MCF 10A (cell line): ENCODE measurements around the gene AQR. TPM values are rescaled to one million over a fixed set of nuclear protein-coding genes. Genes with fewer than 3 reads are reported as not detected.
"Not testable (repeated sequence)": the region's sequence is repeated elsewhere in the genome, so short reads cannot be mapped to it uniquely, and the experiment has no call there.

Experiments used
- BruUV-seq: library from RNA; stranded (reverse); fragments of 400-500 nt; replicated peaks from 2 replicates; lab custom pipeline; 2021; lab: Mats Ljungman, UMichigan
- CTCF ChIA-PET: fragments of 300-600 bp; sonication (Branson Sonifier 250); formaldehyde crosslinking; extraction: SDS; loops from one replicate; lab custom pipeline; 2021; ENCODE audit warnings: antibody characterized with exemption, inconsistent platforms; lab: Yijun Ruan, JAX
- POLR2A ChIA-PET: fragments of 300-600, 350-650 bp; sonication (Branson Sonifier 250); formaldehyde crosslinking; extraction: SDS; loops from one replicate; lab custom pipeline; 2020; ENCODE audit warnings: antibody characterized with exemption, inconsistent platforms; lab: Yijun Ruan, JAX
- DNase-seq: peaks from one replicate; pipeline ENCODE4 v3.0.0-alpha.2; 2018; ENCODE audit not compliant: unreplicated experiment
- H3K27ac Mint-ChIP-seq: one replicate; pipeline ENCODE4 v1.8.0; 2022; ENCODE audit warnings: mild to moderate bottlenecking, low read depth, mixed read lengths; ENCODE audit not compliant: unreplicated experiment
- H3K27me3 Mint-ChIP-seq: one replicate; pipeline ENCODE4 v1.8.0; 2022; ENCODE audit warnings: mixed read lengths; ENCODE audit not compliant: insufficient read depth, unreplicated experiment
- H3K36me3 Mint-ChIP-seq: one replicate; pipeline ENCODE4 v1.8.0; 2022; ENCODE audit warnings: mild to moderate bottlenecking, moderate library complexity, mixed read lengths; ENCODE audit not compliant: insufficient read depth, unreplicated experiment
- H3K4me1 Mint-ChIP-seq: one replicate; pipeline ENCODE4 v1.8.0; 2022; ENCODE audit warnings: mixed read lengths; ENCODE audit not compliant: insufficient read depth, unreplicated experiment
- H3K4me3 Mint-ChIP-seq: one replicate; pipeline ENCODE4 v1.8.0; 2022; ENCODE audit warnings: mild to moderate bottlenecking, moderate library complexity, mixed read lengths; ENCODE audit not compliant: unreplicated experiment
- H3K9me3 Mint-ChIP-seq: one replicate; pipeline ENCODE4 v1.8.0; 2022; ENCODE audit warnings: mixed read lengths; ENCODE audit not compliant: unreplicated experiment
- CTCF ChIP-seq: fragments of 200-600 bp; IDR thresholded peaks from one replicate; pipeline ENCODE4 v1.8.0; 2022; ENCODE audit warnings: antibody characterized with exemption, mild to moderate bottlenecking; ENCODE audit not compliant: unreplicated experiment
- intact Hi-C: fragments of 100-400 bp; cut with micrococcal nuclease; formaldehyde crosslinking; loops from 2 replicates; pipeline ENCODE4 v1.14.1; 2022
- total RNA-seq: library from RNA; stranded (reverse); gene quantifications from 2 replicates; pipeline ENCODE4 v1.2.3, GENCODE V29; 2022

The AQR gene
- total RNA-seq, 1 experiment from 2014 or later = 26.5 TPM

- Mint-ChIP-seq H3K36me3 (no peaks in the 10 kb centered on the region), H3K9me3 (peaks cover 6% of the 10 kb centered on the region), H3K27ac (no peak overlapping the region), H3K4me1 (peaks cover 5% of the 10 kb centered on the region), H3K27me3 (no peaks in the 10 kb centered on the region), H3K4me3 (no peak overlapping the region)
- no peak for DNase-seq
- POLR2A ChIA-PET = no interaction called here
- intact Hi-C loops = no loop called here
- CTCF ChIA-PET = interaction anchor here (0.6 kb wide), 1 partner anchor 11 kb away, joined by 3 read pairs; no protein-coding TSS in a partner anchor
- TF ChIP-seq CTCF = no peak
- BruUV-seq = no TSS peak
These were observed 151.0 kb downstream of the AQR start for GRCh38 chr15:34818526-34818925.

GRCh38 chr15:34815836-34816235 lies 153.7 kb downstream of the AQR start:
- no TSS peak for BruUV-seq
- CTCF ChIA-PET = no interaction called here

DNA sequence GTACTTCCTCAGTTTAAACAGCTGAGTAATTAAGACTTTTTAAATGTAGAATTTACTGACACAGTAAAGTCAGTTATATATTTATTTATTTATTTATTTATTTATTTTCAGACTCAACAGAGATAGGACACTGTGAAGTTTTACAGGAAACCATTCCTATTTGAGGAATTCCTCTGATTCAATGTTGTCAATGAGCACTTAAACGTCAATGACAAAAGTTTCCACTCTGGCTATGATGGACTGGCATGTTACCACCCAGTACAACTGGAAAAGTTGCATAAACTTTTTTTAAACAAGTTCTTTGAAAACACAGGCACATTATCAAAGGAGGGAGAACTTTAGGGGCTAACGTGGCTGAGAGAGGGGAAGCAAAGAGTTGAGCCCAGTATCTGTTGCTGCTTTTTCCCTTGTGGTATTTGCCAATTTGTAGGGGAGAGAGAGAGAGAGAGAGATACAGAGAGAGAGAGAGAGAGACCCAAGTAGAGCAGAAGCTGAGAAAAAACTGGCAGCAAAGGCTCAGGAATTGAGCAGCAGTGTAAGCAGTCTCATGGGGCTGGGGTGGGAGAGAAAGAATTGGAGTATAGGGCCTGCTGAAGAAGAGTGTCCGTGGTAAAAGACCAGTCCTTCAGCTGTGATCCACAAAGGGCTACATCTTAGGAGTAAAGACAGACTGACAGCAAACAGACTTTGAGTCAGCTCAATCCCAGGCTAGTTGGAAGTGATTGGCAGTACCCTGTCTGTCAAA lies 155.9 kb downstream of the AQR start:
- Mint-ChIP-seq H3K4me3 (no peak overlapping the region), H3K27me3 (no peaks in the 10 kb centered on the region), H3K36me3 (peaks cover 6% of the 10 kb centered on the region), H3K4me1 (peaks cover 26% of the 10 kb centered on the region), H3K27ac (no peak overlapping the region), H3K9me3 (no peaks in the 10 kb centered on the region)
- CTCF ChIA-PET = interaction anchor here (0.6 to 1.9 kb wide), 2 partner anchors 106 to 667 kb away, joined by 3 to 7 read pairs; no protein-coding TSS in a partner anchor
- POLR2A ChIA-PET = interaction anchor here (0.7 kb wide), 1 partner anchor 15 kb away, joined by 3 read pairs; no protein-coding TSS in a partner anchor
- intact Hi-C loops = no loop called here
- no TSS peak for BruUV-seq
- DNase-seq = no peak
- no peak for TF ChIP-seq CTCF

More at GRCh38 chr15:34815836-34816235, 153.7 kb downstream of the AQR start:
- no peak for TF ChIP-seq CTCF
- POLR2A ChIA-PET = no interaction called here
- intact Hi-C loops = no loop called here
- no peak for DNase-seq
- no peak overlapping the region for H3K4me3 Mint-ChIP-seq
- H3K27ac Mint-ChIP-seq = no peak overlapping the region
- H3K27me3 Mint-ChIP-seq = no peaks in the 10 kb centered on the region
- peaks cover 16% of the 10 kb centered on the region for H3K4me1 Mint-ChIP-seq
- peaks cover 3% of the 10 kb centered on the region for H3K36me3 Mint-ChIP-seq
- H3K9me3 Mint-ChIP-seq = peaks cover 3% of the 10 kb centered on the region

GRCh38 chr15:34812868-34813365 lies 156.6 kb downstream of the AQR start:
- DNase-seq, H3K4me3 Mint-ChIP-seq, H3K36me3 Mint-ChIP-seq, H3K27ac Mint-ChIP-seq, intact Hi-C loops, BruUV-seq, H3K9me3 Mint-ChIP-seq, POLR2A ChIA-PET, H3K27me3 Mint-ChIP-seq: not testable (repeated sequence)
- peaks cover 26% of the 10 kb centered on the region for H3K4me1 Mint-ChIP-seq
- CTCF ChIA-PET = interaction anchor here (0.6 to 1.9 kb wide), 2 partner anchors 42 to 105 kb away, joined by 3 to 7 read pairs; no protein-coding TSS in a partner anchor
